ENCODE results near the gene JCAD. TPM values are rescaled to one million over a fixed set of nuclear protein-coding genes. Genes with fewer than 3 reads are reported as not detected.

The JCAD gene
- total and polyA plus RNA-seq, 10 of the 15 experiments (the other 5 are each of a cell fraction or from before 2014, with no cell fraction given) = 0.28 TPM; not detected in 9

- Histone ChIP-seq H3K4me1 (ENCODE audit: control insufficient read depth, insufficient read depth, low read length) (no peaks in the 10 kb centered on the region), H3K4me3 (no peak overlapping the region), H2AFZ (ENCODE audit: control insufficient read depth, low read depth, low read length) (no peak overlapping the region), H3K9me3 (replicated peaks; ENCODE audit: control insufficient read depth, insufficient read depth, low read length) (no peaks in the 10 kb centered on the region), H3K36me3 (ENCODE audit: control insufficient read depth in 2 of 2, insufficient read depth in 2 of 2, low read length in 1 of 2) (no peaks in the 10 kb centered on the region), H4K20me1 (ENCODE audit: control insufficient read depth, insufficient read depth) (no peaks in the 10 kb centered on the region), H3K27ac (ENCODE audit: control insufficient read depth, insufficient read depth) (no peak overlapping the region), H3K9ac (ENCODE audit: control insufficient read depth, insufficient read depth, low read length) (no peak overlapping the region), H3K27me3 (replicated peaks in 1 of 2; ENCODE audit: control insufficient read depth in 2 of 2, insufficient read depth in 2 of 2, low read length in 1 of 2) (no peaks in the 10 kb centered on the region; a peak in 2 of 4 replicates), H3K79me2 (ENCODE audit: control insufficient read depth, insufficient read depth, low read length) (no peaks in the 10 kb centered on the region), H3K4me2 (ENCODE audit: control insufficient read depth, insufficient read depth) (no peak overlapping the region)
- intact Hi-C loops (cut with micrococcal nuclease; ENCODE audit: unreplicated experiment) = no loop called here
- RAD21 ChIA-PET (ENCODE audit: unreplicated experiment) = interaction anchor here (1.1 kb wide), 1 partner anchor 165 kb away, joined by 3 read pairs; no protein-coding TSS in a partner anchor
- no peak for FAIRE-seq
- no peak for DNase-seq (ENCODE audit: low read depth, low spot score)
- WGBS (ENCODE audit: insufficient coverage, insufficient replicate concordance, low lambda C conversion rate, missing lambda C conversion rate) = 22% methylated on average over 4 of the region's 4 CpGs
- CTCF ChIA-PET = no interaction called here
- ATAC-seq = no peak
- TF ChIP-seq CBX3 (IDR thresholded peaks at IDR 0.05; ENCODE audit: borderline replicate concordance, low read depth) (no peak), GABPA (IDR thresholded peaks at IDR 0.05; ENCODE audit: low read depth) (no peak), HCFC1 (IDR thresholded peaks at IDR 0.05; ENCODE audit: low read length) (no peak), SMARCA5 (IDR thresholded peaks at IDR 0.05) (no peak), ESRRA (IDR thresholded peaks at IDR 0.05; ENCODE audit: low read length) (no peak), TAF1 (IDR thresholded peaks at IDR 0.05; ENCODE audit: borderline replicate concordance, low read depth, low read length) (no peak), LARP7 (IDR thresholded peaks at IDR 0.05) (no peak), SP1 (IDR thresholded peaks at IDR 0.05; ENCODE audit: low read depth, low read length) (no peak), KDM1A (IDR thresholded peaks at IDR 0.05; ENCODE audit: borderline replicate concordance) (no peak), KAT2A (conservative IDR thresholded peaks at IDR 0.05; ENCODE audit: control insufficient read depth, low read depth, low read length) (no peak), HDGF (IDR thresholded peaks at IDR 0.05) (no peak), BHLHE40 (IDR thresholded peaks at IDR 0.05; ENCODE audit: borderline replicate concordance in 1 of 2, low read depth in 2 of 2, low read length in 1 of 2) (no peak), KLF5 (IDR thresholded peaks at IDR 0.05; ENCODE audit: partially characterized antibody) (no peak), TBL1XR1 (IDR thresholded peaks at IDR 0.05; ENCODE audit: low read depth, low read length) (no peak), EED (IDR thresholded peaks at IDR 0.05; ENCODE audit: low read depth) (no peak), SUZ12 (IDR thresholded peaks at IDR 0.05; ENCODE audit: unreplicated experiment) (no peak), TCF7 (IDR thresholded peaks at IDR 0.05; ENCODE audit: borderline replicate concordance) (no peak), ATF3 (IDR thresholded peaks at IDR 0.05; ENCODE audit: borderline replicate concordance, extremely low read depth, low read depth, low read length) (no peak)
- BruUV-seq (replicated peaks) = no TSS peak
- in situ Hi-C loops (cut with MboI) = no loop called here
- SMC1A ChIA-PET (ENCODE audit: uncharacterized antibody, unreplicated experiment) = no interaction called here
- POLR2A ChIA-PET = no interaction called here
Measured at GRCh38 chr10:30073767-30074060, 14.3 kb upstream of the JCAD start.

Measured in GM12878 (cell line).